ENCODE measurements around the gene GOLGA6A.

DNA sequence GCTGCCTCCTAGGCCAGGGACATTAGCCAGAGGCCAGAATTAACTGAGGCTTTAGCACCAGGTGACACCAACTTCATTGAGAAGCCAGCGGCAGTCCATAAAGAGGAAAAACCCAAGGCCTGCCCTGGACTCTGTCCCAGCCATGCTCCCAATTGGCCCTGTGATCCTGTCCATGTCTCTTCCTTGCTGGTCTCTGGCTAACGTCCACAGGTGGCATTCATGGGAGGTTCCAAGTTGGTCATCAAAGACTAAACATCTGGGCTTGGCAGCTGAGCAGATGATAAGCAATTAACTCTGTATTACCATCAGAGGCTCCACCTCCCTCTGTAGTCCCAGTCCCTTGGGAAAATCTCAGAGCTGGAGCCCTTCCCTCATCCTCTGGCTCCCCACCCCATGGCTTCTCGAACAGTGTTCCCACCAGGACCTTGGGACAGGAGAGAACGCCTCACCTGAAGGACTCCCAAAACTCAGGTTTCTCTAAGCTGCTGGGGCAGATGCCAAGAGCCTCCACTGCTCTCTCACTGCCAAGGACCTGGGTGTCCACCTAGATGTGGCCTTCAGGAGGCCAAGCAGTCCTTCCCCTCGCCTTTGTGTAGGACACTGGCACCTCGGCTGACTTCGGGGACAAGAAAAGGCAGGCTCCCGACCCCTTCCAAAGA, 40.4 kb downstream of the GOLGA6A start:
- no peak for TF ChIP-seq EZH2 (IDR thresholded peaks at IDR 0.05; ENCODE audit: borderline replicate concordance, low read length)
- TF ChIP-seq CTCF (IDR thresholded peaks at IDR 0.05; ENCODE audit: low read length), result no peak

Measured in OCI-LY1 (cell line).